GM18868 (cell line): ENCODE data around the gene PDE4D.

Source experiments
- ATAC-seq: cut with Tn5 transposase; IDR thresholded peaks from one replicate; pipeline ENCODE4 v1.9.1; 2021; ENCODE audit warnings: mild to moderate bottlenecking, moderate library complexity; ENCODE audit not compliant: unreplicated experiment

Gene PDE4D

GRCh38 chr5:59134471-59135163, 758.9 kb downstream of the PDE4D start:
- ATAC-seq: no peak

DNA sequence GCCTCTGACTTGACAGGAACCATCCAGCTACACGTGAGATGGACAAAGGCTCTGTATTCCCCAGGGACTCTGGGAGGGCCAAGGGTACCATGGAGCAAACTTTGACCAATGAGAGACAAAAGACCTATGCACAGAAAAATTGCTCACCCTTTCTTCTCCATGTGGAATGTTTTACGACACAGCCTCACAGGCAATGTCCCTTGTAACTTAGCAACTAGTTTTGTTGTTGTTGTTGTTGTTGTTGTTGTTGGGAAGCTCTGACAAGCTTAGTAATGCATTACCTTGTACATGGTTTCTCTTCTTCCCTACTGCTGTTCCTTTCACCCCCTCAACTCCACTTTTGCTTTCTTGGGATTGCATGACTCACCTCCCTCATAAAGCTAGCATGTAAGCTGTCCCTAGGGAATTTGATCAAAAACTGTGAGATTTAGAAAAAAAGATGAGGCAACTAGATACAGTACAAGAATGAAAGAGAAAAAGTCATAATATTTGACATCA, 759.7 kb downstream of the PDE4D start:
- ATAC-seq: no peak

GRCh38 chr5:59132131-59132530, 761.4 kb downstream of the PDE4D start:
- no peak for ATAC-seq

GRCh38 chr5:59130431-59130830, 763.1 kb downstream of the PDE4D start:
- no peak for ATAC-seq

- no peak for ATAC-seq
Measured at GRCh38 chr5:59128646-59129290, 764.8 kb downstream of the PDE4D start.

- no peak for ATAC-seq
Measured at GRCh38 chr5:59126708-59127573, 766.6 kb downstream of the PDE4D start.

GRCh38 chr5:59126016-59126707, 767.4 kb downstream of the PDE4D start:
- no peak for ATAC-seq

DNA sequence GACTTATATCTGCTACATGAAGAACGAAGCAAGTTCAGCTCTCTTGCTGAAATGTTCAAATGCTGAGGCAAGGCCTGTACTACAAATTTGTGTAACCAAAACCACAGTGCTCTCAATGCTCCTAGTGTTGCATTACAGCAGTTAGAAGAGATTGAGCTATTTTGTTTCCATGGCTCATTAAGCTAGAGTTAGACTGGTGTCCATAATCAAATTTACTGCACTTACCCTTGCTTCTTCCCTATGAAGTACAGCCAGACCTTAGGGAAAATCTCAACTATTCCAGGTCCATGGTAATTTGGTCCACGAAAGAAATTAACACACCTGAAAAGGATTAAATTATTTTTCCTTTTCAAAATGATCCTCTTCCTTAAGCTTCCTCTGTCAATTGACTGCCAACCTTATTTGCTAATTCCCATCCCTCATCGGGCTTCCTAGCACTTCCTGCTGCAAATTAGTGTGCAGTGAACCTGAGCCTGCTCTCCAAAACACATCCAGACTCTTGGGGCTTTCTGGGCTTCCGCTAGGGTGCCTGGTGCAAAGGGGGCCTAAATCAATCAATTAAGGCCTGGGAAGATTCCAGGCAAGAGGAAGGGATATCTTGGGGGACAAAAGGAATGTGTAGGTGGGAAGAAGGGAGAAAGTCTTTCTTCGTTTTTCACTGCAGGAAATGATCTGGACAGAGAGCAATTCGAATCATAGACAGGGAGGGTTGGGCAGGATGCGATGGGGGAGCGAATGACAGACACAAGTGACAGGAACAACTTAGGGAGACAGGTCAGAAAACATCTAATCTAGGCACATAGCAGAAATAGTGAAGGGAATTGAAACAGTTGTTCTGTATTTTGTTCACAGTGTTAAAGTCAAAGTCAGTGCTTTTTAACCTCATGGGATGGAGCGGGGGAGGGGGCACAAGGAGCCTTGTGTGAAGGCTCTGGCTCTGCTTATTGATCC, 768.2 kb downstream of the PDE4D start:
- ATAC-seq: peak; percentile 26

DNA sequence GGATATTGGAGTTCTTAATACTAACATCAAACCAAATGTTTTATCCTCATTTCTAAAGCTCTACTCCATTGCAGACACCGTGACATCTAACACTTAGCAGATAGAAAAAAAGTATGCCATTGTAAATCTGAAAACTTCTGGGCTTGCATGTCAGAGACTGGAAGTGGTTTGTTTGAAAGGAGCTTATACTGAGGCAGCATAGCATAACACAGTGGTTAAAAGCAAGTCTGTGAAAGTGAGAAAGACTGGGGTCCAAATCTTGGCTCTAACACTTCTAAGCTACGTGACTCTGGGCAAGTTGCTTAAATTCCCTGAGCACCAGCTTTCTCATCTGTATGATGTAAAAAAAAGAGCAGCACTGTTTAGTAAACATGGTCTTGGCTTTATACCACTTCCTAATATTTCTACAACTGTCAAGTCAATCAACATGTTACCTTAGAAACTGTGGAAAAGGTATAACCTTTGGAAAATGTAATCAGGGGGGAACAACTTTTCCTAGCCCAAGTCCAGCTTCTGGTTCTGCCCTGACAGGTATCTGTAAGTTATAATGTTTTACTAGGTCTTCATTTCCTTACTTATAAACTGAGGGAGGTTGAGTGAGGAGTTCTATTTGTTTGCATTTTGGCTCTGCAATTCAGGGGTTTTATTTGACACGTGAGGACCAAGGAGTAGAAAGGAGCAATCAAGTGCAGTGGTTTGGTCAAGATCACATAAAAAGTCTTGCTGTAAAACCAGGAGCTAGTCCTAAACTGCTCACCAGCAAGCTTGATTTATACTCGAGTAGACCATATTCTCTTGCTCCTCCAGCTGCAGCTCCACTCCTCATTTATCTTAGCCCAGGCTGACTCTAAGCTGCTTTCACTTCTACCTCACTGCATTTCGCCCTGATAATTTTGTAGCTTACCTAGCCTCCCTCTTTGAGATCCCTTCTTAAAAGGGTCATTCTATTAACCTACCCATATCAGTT, 769.6 kb downstream of the PDE4D start:
- ATAC-seq: peak; percentile 48

- ATAC-seq: no peak
Measured at GRCh38 chr5:59119480-59119879, 774.0 kb downstream of the PDE4D start.

GRCh38 chr5:59117320-59117719, 776.2 kb downstream of the PDE4D start:
- ATAC-seq: no peak

DNA sequence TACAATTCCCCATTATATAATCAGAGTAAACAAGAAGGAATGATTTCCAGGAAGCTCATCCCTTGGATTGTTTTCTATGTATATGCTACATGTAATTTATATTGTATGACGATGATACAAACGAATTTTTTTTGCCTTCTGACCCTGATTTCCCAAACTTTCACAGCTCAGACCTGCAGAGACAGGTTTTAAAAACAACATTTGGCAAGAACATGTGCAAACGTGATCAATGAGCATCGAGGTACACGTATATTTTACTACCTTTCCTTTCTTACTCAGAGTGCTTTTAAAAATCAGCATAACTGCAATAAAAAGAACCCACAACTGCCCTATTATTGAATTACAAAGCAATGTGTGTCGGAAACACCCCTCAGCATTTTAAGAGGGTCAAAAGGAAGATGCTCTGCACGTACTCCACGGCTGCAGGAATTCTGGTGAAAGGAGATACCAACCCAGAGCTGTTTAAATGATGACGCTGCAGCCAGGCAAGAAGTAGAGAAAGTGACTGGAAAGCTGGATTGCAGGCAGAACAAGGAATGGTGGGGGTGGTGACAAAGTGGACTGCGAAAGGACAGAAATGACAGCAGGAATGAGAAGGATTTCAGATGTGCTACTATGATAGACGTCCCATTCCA, 777.2 kb downstream of the PDE4D start:
- ATAC-seq: no peak

DNA sequence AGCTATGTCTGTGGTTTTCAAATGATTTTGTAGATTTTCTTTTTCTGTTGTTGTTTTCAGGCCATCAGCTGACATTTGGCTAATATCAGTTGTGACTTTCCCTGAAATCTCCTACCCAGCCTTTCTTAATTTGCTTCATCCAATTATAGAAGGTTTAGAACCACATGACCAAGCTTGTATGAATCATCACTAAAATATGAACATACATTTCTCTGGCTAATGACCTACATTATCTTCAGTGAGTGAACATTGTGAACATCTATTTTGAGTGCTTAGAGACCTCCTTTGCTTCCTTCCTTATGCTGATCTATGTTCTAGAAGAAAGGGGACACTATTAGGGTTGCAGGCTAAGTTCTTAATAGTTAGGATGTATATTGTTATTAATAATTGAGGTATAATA, 778.2 kb downstream of the PDE4D start:
- ATAC-seq: no peak

- no peak for ATAC-seq
Measured at GRCh38 chr5:59109383-59109782, 784.1 kb downstream of the PDE4D start.

DNA sequence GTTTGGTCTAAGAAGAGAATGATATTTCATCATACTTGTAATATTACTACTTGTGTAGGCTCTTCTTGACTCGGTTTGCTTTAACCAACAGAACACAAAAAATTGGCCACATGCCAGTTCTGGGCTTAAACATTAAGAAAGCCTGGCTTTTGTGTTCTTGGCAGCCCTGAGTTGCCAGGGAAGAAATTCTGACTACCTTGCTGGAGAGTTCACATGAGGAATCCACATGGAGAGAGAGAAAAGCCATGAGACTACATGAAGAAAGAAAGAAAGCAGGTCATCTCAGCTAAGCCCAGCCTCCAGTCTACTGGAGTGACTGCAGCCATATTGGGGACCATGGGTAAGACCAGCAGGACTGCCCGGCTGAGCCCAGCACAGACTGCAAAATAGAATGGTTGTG, 785.8 kb downstream of the PDE4D start:
- no peak for ATAC-seq

DNA sequence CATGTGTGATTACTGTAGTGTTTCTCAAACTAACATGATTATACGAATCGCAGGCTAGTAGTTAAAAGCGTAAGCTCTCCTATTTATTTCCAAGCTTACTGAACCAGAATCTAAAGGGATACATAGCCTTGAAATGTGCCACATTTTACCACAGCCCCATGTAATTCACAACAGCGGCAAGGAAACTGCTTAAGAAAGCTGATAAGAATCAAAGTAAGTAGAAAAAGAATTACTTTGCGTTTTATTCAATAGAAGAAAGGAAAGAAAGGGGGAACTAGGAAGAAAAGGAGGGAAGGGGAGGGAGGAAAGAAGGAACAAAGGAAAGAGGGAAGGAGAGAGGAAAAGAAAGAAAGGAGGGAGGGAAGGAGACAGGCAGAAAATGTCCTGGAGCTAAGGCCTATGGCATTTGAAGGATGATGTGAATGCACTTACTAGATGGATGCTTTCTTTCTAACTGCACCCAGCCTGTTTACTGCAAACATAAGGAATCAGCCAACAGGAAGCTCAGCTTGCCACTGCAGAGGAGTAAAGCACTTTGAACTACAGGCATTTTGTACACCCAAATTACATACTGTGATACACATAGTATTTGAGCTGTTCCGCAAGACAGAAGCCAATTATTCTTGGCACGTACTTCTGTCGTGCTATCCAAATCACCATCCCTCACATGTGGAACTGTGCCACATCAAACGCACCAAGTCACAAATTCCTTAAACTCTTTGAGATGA, 789.0 kb downstream of the PDE4D start:
- no peak for ATAC-seq

- no peak for ATAC-seq
Measured at GRCh38 chr5:59103303-59103702, 790.2 kb downstream of the PDE4D start.

- ATAC-seq: no peak
Measured at GRCh38 chr5:59102437-59102836, 791.1 kb downstream of the PDE4D start.
